OCI-LY3 (cell line): ENCODE measurements around the gene ADGRD1.

Experiments used
- H2AFZ ChIP-seq: fragments of 200-600, 300-600 bp; shearing (Covaris generic); 2 replicates; pipeline ENCODE4 v1.6.0; 2014; ENCODE audit warnings: antibody characterized with exemption, low read depth, low read length
- H3K27ac ChIP-seq: fragments of 200-600, 300-600 bp; sonication (generic); 2 replicates; pipeline ENCODE4 v1.5.1; 2014; ENCODE audit warnings: mild to moderate bottlenecking, low read length, moderate library complexity, mixed read lengths
- H3K27me3 ChIP-seq: fragments of 200-600, 300-600 bp; sonication (generic); 2 replicates; pipeline ENCODE4 v1.6.1; 2014; ENCODE audit warnings: low read depth, low read length, mixed read lengths
- H3K36me3 ChIP-seq: fragments of 200-600, 300-600 bp; sonication (generic); replicated peaks from 2 replicates; pipeline ENCODE3; 2014; ENCODE audit warnings: low read depth, low read length, mixed read lengths
- H3K4me1 ChIP-seq: fragments of 300-600, 200-600 bp; sonication (generic); 2 replicates; pipeline ENCODE4 v1.6.1; 2014; ENCODE audit warnings: low read length, mixed read lengths
- H3K4me2 ChIP-seq: fragments of 200-600, 300-600 bp; sonication (generic); 2 replicates; pipeline ENCODE4 v1.6.1; 2014; ENCODE audit warnings: low read length, mixed read lengths
- H3K4me3 ChIP-seq: fragments of 300-600, 200-600 bp; sonication (generic); 2 replicates; pipeline ENCODE4 v1.5.1; 2014; ENCODE audit warnings: antibody characterized with exemption, mild to moderate bottlenecking, low read length, moderate library complexity
- H3K79me2 ChIP-seq: fragments of 300-600, 200-600 bp; shearing (Covaris generic); 2 replicates; pipeline ENCODE4 v1.6.1; 2014; ENCODE audit warnings: mild to moderate bottlenecking, low read length, mixed read lengths
- H3K9ac ChIP-seq: fragments of 300-600, 200-600 bp; shearing (Covaris generic); 2 replicates; pipeline ENCODE4 v1.6.0; 2014; ENCODE audit warnings: mild to moderate bottlenecking, low read length, moderate library complexity
- H3K9me3 ChIP-seq: fragments of 200-600, 300-600 bp; shearing (Covaris generic); 2 replicates; pipeline ENCODE4 v1.6.1; 2014; ENCODE audit warnings: low read length, mixed read lengths; ENCODE audit not compliant: insufficient read depth
- H4K20me1 ChIP-seq: fragments of 200-600, 300-600 bp; sonication (generic); 2 replicates; pipeline ENCODE4 v1.6.1; 2016; ENCODE audit warnings: low read length, mixed read lengths; ENCODE audit not compliant: insufficient read depth
- CTCF ChIP-seq: fragments of 200-600, 300-600 bp; sonication (generic); IDR thresholded peaks from 2 replicates; pipeline ENCODE4 v1.5.1; 2014; ENCODE audit warnings: antibody characterized with exemption, low read length, low read depth
- EZH2phosphoT487 ChIP-seq: fragments of 200-600 bp; shearing (Covaris generic); IDR thresholded peaks from 2 replicates; pipeline ENCODE4 v1.6.1; 2018; ENCODE audit warnings: antibody characterized with exemption, mixed run types, low read depth

The ADGRD1 gene

GRCh38 chr12:131090274-131091210 is 136.8 kb downstream of the ADGRD1 start:
- H4K20me1 ChIP-seq: no peaks in the 10 kb centered on the region
- TF ChIP-seq CTCF: no peak
- no peak for TF ChIP-seq EZH2phosphoT487
- no peak overlapping the region for H3K27ac ChIP-seq
- no peaks in the 10 kb centered on the region for H3K36me3 ChIP-seq
- no peaks in the 10 kb centered on the region for H3K9me3 ChIP-seq
- H3K9ac ChIP-seq: no peak overlapping the region
- H3K4me3 ChIP-seq: no peak overlapping the region
- H3K27me3 ChIP-seq: no peaks in the 10 kb centered on the region
- H3K4me2 ChIP-seq: no peak overlapping the region
- no peaks in the 10 kb centered on the region for H3K79me2 ChIP-seq
- peaks cover 14% of the 10 kb centered on the region for H3K4me1 ChIP-seq
- no peak overlapping the region for H2AFZ ChIP-seq

- H3K79me2 ChIP-seq: no peaks in the 10 kb centered on the region
- H3K27ac ChIP-seq: no peak overlapping the region
- no peak overlapping the region for H3K4me3 ChIP-seq
- H3K27me3 ChIP-seq: no peaks in the 10 kb centered on the region
- H3K4me1 ChIP-seq: peaks cover 14% of the 10 kb centered on the region
- no peak for TF ChIP-seq EZH2phosphoT487
- no peak for TF ChIP-seq CTCF
- no peak overlapping the region for H2AFZ ChIP-seq
- H3K9ac ChIP-seq: no peak overlapping the region
- H3K4me2 ChIP-seq: no peak overlapping the region
- no peaks in the 10 kb centered on the region for H3K9me3 ChIP-seq
- H3K36me3 ChIP-seq: no peaks in the 10 kb centered on the region
- H4K20me1 ChIP-seq: no peaks in the 10 kb centered on the region
These were observed 137.8 kb downstream of the ADGRD1 start for GRCh38 chr12:131091413-131091975.

- Histone ChIP-seq H3K9ac (no peak overlapping the region), H3K4me1 (peaks cover 14% of the 10 kb centered on the region), H3K4me3 (no peak overlapping the region), H2AFZ (no peak overlapping the region), H3K27me3 (no peaks in the 10 kb centered on the region), H3K36me3 (no peaks in the 10 kb centered on the region), H3K79me2 (no peaks in the 10 kb centered on the region), H3K4me2 (no peak overlapping the region), H3K9me3 (no peaks in the 10 kb centered on the region), H3K27ac (no peak overlapping the region), H4K20me1 (no peaks in the 10 kb centered on the region)
- no peak for TF ChIP-seq CTCF
These were observed 138.4 kb downstream of the ADGRD1 start for GRCh38 chr12:131091976-131092691.

- H3K79me2 ChIP-seq: no peaks in the 10 kb centered on the region
- no peak overlapping the region for H2AFZ ChIP-seq
- H3K4me1 ChIP-seq: peaks cover 14% of the 10 kb centered on the region
- TF ChIP-seq EZH2phosphoT487 (no peak), CTCF (no peak)
- H3K9ac ChIP-seq: no peak overlapping the region
- no peaks in the 10 kb centered on the region for H3K36me3 ChIP-seq
- peak overlapping the region; percentile 20; the same call in 1 of the 2 replicates for H3K4me2 ChIP-seq
- H3K27ac ChIP-seq: no peak overlapping the region
- H3K4me3 ChIP-seq: no peak overlapping the region
- H3K9me3 ChIP-seq: no peaks in the 10 kb centered on the region
- no peaks in the 10 kb centered on the region for H4K20me1 ChIP-seq
- no peaks in the 10 kb centered on the region for H3K27me3 ChIP-seq
These were observed 139.3 kb downstream of the ADGRD1 start for GRCh38 chr12:131092901-131093603.
